ENCODE results near the gene AK8. TPM values are rescaled to one million over a fixed set of nuclear protein-coding genes. Genes with fewer than 3 reads are reported as not detected.

Gene AK8
- total and polyA plus RNA-seq, 9 of the 15 experiments (the other 6 are each of a cell fraction or from before 2014, with no cell fraction given), result 0.06 to 0.37 TPM; not detected in 7

DNA sequence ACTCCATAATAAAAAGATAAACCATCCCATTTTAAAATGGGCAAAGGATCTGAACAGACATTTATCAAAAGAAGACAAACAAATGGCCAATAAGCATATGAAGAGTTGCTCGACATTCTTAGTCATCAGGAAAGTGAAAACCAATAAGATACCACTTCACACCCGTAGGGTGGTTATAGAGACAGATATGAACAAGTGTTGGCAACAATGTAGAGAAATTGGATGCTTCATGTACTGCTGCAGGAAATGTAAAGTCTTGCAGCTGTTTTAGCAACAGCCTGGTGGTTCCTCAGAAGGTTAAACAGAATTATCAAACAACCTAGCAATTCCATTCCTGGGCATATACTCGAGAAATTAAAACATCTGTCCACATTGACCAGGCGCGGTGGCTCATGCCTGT is 165.3 kb downstream of the AK8 start:
- no peaks in the 10 kb centered on the region for H3K9me3 ChIP-seq (replicated peaks; ENCODE audit: control insufficient read depth, insufficient read depth, low read depth, low read length)
- 32% methylated on average over 5 of the region's 5 CpGs for WGBS (ENCODE audit: insufficient coverage, low coverage, missing lambda C conversion rate)
- H3K4me2 ChIP-seq (ENCODE audit: insufficient read depth, low read length), result no peak overlapping the region
- intact Hi-C loops (cut with micrococcal nuclease), result no loop called here
- no TSS peak for BruUV-seq (replicated peaks)
- H3K4me3 ChIP-seq, result no peak overlapping the region
- H3K36me3 ChIP-seq (ENCODE audit: control insufficient read depth, insufficient read depth, low read length), result no peaks in the 10 kb centered on the region
- H3K9me1 ChIP-seq (ENCODE audit: control insufficient read depth, insufficient read depth, low read length), result no peaks in the 10 kb centered on the region
- in situ Hi-C loops (cut with MboI), result no loop called here
- POLR2A ChIA-PET, result interaction anchor here (0.6 kb wide), 1 partner anchor 18 kb away, joined by 3 read pairs; no protein-coding TSS in a partner anchor
- H3K27ac ChIP-seq (ENCODE audit: extremely low read depth, low read depth, low read length), result no peak overlapping the region
- DNase-seq (ENCODE audit: extremely low read depth in 1 of 4, low spot score in 3 of 4) (no peak), FAIRE-seq (no peak), ATAC-seq (no peak)
- peaks cover 4% of the 10 kb centered on the region; the same call in 1 of the 2 replicates for H4K20me1 ChIP-seq (replicated peaks; ENCODE audit: control insufficient read depth, insufficient read depth, low read length)
- no peak overlapping the region for H2AFZ ChIP-seq (ENCODE audit: low read depth, low read length)
- H3K27me3 ChIP-seq (ENCODE audit: control insufficient read depth in 2 of 2, insufficient read depth in 2 of 2, low read length in 2 of 2), result peaks cover 46 to 50% of the 10 kb centered on the region in 2 experiments
- peaks cover 0 to 3% of the 10 kb centered on the region in 2 experiments; a peak in 3 of 5 replicates for H3K4me1 ChIP-seq (replicated peaks in 1 of 2; ENCODE audit: control insufficient read depth in 2 of 2, insufficient read depth in 2 of 2, low read length in 2 of 2)
- H3K79me2 ChIP-seq (ENCODE audit: control insufficient read depth, insufficient read depth, low read length), result no peaks in the 10 kb centered on the region
- H3K9ac ChIP-seq (ENCODE audit: insufficient read depth in 1 of 2, low read depth in 2 of 2, low read length in 2 of 2), result no peak overlapping the region
- CTCF ChIA-PET (ENCODE audit: low intra/inter-chr PET ratio), result no interaction called here
- TF ChIP-seq, protein P1, sequence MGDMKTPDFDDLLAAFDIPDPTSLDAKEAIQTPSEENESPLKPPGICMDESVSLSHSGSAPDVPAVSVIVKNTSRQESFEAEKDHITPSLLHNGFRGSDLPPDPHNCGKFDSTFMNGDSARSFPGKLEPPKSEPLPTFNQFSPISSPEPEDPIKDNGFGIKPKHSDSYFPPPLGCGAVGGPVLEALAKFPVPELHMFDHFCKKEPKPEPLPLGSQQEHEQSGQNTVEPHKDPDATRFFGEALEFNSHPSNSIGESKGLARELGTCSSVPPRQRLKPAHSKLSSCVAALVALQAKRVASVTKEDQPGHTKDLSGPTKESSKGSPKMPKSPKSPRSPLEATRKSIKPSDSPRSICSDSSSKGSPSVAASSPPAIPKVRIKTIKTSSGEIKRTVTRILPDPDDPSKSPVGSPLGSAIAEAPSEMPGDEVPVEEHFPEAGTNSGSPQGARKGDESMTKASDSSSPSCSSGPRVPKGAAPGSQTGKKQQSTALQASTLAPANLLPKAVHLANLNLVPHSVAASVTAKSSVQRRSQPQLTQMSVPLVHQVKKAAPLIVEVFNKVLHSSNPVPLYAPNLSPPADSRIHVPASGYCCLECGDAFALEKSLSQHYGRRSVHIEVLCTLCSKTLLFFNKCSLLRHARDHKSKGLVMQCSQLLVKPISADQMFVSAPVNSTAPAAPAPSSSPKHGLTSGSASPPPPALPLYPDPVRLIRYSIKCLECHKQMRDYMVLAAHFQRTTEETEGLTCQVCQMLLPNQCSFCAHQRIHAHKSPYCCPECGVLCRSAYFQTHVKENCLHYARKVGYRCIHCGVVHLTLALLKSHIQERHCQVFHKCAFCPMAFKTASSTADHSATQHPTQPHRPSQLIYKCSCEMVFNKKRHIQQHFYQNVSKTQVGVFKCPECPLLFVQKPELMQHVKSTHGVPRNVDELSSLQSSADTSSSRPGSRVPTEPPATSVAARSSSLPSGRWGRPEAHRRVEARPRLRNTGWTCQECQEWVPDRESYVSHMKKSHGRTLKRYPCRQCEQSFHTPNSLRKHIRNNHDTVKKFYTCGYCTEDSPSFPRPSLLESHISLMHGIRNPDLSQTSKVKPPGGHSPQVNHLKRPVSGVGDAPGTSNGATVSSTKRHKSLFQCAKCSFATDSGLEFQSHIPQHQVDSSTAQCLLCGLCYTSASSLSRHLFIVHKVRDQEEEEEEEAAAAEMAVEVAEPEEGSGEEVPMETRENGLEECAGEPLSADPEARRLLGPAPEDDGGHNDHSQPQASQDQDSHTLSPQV (IDR thresholded peaks at IDR 0.05), result no peak
- TF ChIP-seq RBM17 (IDR thresholded peaks at IDR 0.05; ENCODE audit: borderline replicate concordance, low read depth, low read length) (no peak), ZNF696 (CRISPR knock-in tag; conservative IDR thresholded peaks at IDR 0.05) (no peak), MAFF (IDR thresholded peaks at IDR 0.05; ENCODE audit: low read length) (no peak), NRF1 (conservative IDR thresholded peaks at IDR 0.05 in 1 of 2, IDR thresholded peaks at IDR 0.05 in 1 of 2) (no peak)
- TF ChIP-seq, protein P2, sequence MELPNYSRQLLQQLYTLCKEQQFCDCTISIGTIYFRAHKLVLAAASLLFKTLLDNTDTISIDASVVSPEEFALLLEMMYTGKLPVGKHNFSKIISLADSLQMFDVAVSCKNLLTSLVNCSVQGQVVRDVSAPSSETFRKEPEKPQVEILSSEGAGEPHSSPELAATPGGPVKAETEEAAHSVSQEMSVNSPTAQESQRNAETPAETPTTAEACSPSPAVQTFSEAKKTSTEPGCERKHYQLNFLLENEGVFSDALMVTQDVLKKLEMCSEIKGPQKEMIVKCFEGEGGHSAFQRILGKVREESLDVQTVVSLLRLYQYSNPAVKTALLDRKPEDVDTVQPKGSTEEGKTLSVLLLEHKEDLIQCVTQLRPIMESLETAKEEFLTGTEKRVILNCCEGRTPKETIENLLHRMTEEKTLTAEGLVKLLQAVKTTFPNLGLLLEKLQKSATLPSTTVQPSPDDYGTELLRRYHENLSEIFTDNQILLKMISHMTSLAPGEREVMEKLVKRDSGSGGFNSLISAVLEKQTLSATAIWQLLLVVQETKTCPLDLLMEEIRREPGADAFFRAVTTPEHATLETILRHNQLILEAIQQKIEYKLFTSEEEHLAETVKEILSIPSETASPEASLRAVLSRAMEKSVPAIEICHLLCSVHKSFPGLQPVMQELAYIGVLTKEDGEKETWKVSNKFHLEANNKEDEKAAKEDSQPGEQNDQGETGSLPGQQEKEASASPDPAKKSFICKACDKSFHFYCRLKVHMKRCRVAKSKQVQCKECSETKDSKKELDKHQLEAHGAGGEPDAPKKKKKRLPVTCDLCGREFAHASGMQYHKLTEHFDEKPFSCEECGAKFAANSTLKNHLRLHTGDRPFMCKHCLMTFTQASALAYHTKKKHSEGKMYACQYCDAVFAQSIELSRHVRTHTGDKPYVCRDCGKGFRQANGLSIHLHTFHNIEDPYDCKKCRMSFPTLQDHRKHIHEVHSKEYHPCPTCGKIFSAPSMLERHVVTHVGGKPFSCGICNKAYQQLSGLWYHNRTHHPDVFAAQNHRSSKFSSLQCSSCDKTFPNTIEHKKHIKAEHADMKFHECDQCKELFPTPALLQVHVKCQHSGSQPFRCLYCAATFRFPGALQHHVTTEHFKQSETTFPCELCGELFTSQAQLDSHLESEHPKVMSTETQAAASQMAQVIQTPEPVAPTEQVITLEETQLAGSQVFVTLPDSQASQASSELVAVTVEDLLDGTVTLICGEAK (IDR thresholded peaks at IDR 0.05), result no peak
- TF ChIP-seq, protein P2 (CRISPR knock-in tag; IDR thresholded peaks at IDR 0.05), result no peak

Data from K562 (cell line).